WTC11 (cell line): ENCODE measurements around the gene MAP7D3.

Experiments used
- GABPB1 ChIP-seq: sonication (generic); formaldehyde crosslinking; IDR thresholded peaks from 2 replicates; pipeline ENCODE4 v1.8.1; 2023; ENCODE audit warnings: mild to moderate bottlenecking, missing genetic modification reagents
- IRF1 ChIP-seq: sonication (generic); formaldehyde crosslinking; IDR thresholded peaks from 2 replicates; pipeline ENCODE4 v1.8.0; 2023; ENCODE audit warnings: missing genetic modification reagents
- NR1H2 ChIP-seq: sonication (generic); formaldehyde crosslinking; IDR thresholded peaks from 2 replicates; pipeline ENCODE4 v1.9.0; 2021; ENCODE audit warnings: mild to moderate bottlenecking, moderate library complexity, missing genetic modification reagents
- OVOL2 ChIP-seq: fragments of 250-450 bp; sonication (Bioruptor Pico); IDR thresholded peaks from 2 replicates; pipeline ENCODE4 v1.9.0; 2021; ENCODE audit warnings: mild to moderate bottlenecking, borderline replicate concordance
- ZNF281 ChIP-seq: sonication (generic); formaldehyde crosslinking; IDR thresholded peaks from 2 replicates; pipeline ENCODE4 v1.8.0; 2023; ENCODE audit warnings: mild to moderate bottlenecking, missing genetic modification reagents
- TF ChIP-seq, protein P1 (sequence below): sonication (generic); formaldehyde crosslinking; IDR thresholded peaks from 2 replicates; pipeline ENCODE4 v1.8.1; 2022; ENCODE audit warnings: low read depth, mild to moderate bottlenecking, moderate library complexity, missing genetic modification reagents, borderline replicate concordance
- TF ChIP-seq, protein P2 (sequence below): fragments of 200-600 bp; IDR thresholded peaks from 2 replicates; pipeline ENCODE4 v1.8.0; 2022; ENCODE audit warnings: antibody characterized with exemption
- TF ChIP-seq, protein P3 (sequence below): sonication (generic); formaldehyde crosslinking; conservative IDR thresholded peaks from 2 replicates; pipeline ENCODE4 v1.8.1; 2022; ENCODE audit warnings: mild to moderate bottlenecking, missing genetic modification reagents

- TF ChIP-seq IRF1 (no peak), GABPB1 (CRISPR knock-in tag) (no peak), ZNF281 (CRISPR knock-in tag) (no peak), NR1H2 (no peak), OVOL2 (CRISPR knock-in tag) (no peak)
- TF ChIP-seq, protein P1, sequence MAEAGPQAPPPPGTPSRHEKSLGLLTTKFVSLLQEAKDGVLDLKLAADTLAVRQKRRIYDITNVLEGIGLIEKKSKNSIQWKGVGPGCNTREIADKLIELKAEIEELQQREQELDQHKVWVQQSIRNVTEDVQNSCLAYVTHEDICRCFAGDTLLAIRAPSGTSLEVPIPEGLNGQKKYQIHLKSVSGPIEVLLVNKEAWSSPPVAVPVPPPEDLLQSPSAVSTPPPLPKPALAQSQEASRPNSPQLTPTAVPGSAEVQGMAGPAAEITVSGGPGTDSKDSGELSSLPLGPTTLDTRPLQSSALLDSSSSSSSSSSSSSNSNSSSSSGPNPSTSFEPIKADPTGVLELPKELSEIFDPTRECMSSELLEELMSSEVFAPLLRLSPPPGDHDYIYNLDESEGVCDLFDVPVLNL (CRISPR knock-in tag): no peak
- TF ChIP-seq, protein P2, sequence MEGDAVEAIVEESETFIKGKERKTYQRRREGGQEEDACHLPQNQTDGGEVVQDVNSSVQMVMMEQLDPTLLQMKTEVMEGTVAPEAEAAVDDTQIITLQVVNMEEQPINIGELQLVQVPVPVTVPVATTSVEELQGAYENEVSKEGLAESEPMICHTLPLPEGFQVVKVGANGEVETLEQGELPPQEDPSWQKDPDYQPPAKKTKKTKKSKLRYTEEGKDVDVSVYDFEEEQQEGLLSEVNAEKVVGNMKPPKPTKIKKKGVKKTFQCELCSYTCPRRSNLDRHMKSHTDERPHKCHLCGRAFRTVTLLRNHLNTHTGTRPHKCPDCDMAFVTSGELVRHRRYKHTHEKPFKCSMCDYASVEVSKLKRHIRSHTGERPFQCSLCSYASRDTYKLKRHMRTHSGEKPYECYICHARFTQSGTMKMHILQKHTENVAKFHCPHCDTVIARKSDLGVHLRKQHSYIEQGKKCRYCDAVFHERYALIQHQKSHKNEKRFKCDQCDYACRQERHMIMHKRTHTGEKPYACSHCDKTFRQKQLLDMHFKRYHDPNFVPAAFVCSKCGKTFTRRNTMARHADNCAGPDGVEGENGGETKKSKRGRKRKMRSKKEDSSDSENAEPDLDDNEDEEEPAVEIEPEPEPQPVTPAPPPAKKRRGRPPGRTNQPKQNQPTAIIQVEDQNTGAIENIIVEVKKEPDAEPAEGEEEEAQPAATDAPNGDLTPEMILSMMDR: no peak
- TF ChIP-seq, protein P3, sequence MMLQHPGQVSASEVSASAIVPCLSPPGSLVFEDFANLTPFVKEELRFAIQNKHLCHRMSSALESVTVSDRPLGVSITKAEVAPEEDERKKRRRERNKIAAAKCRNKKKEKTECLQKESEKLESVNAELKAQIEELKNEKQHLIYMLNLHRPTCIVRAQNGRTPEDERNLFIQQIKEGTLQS (CRISPR knock-in tag): no peak
Measured at GRCh38 chrX:136196691-136197155, 54.5 kb downstream of the MAP7D3 start.
